HUES6 (cell line): ENCODE results near the gene PLA2G6.

Source experiments
- H3K27ac ChIP-seq: 2 replicates; pipeline ENCODE4 v1.7.0; 2013; ENCODE audit warnings: low read depth, mild to moderate bottlenecking, low read length, inconsistent platforms
- H3K27me3 ChIP-seq: 2 replicates; pipeline ENCODE4 v1.6.1; 2013; ENCODE audit warnings: low read length; ENCODE audit not compliant: control insufficient read depth, insufficient read depth
- H3K36me3 ChIP-seq: 2 replicates; pipeline ENCODE4 v1.6.1; 2013; ENCODE audit warnings: low read length; ENCODE audit not compliant: control insufficient read depth, insufficient read depth
- H3K4me1 ChIP-seq: 2 replicates; pipeline ENCODE4 v1.6.1; 2013; ENCODE audit warnings: low read length; ENCODE audit not compliant: control insufficient read depth, insufficient read depth
- H3K4me3 ChIP-seq: 2 replicates; pipeline ENCODE4 v1.5.1; 2013; ENCODE audit warnings: low read depth, low read length
- H3K9ac ChIP-seq: one replicate; pipeline ENCODE4 v1.6.1; 2013; ENCODE audit warnings: mild to moderate bottlenecking, low read length
- H3K9me3 ChIP-seq: 2 replicates; pipeline ENCODE4 v1.6.1; 2013; ENCODE audit warnings: low read depth, low read length; ENCODE audit not compliant: control insufficient read depth, insufficient read depth

Gene PLA2G6

GRCh38 chr22:38174626-38175025 is 7.0 kb downstream of the PLA2G6 start:
- Histone ChIP-seq H3K27ac (no peak overlapping the region), H3K4me3 (no peak overlapping the region), H3K9ac (no peak overlapping the region), H3K36me3 (no peaks in the 10 kb centered on the region), H3K4me1 (peaks cover 6% of the 10 kb centered on the region; the same call in 1 of the 2 replicates), H3K27me3 (no peaks in the 10 kb centered on the region), H3K9me3 (no peaks in the 10 kb centered on the region)

DNA sequence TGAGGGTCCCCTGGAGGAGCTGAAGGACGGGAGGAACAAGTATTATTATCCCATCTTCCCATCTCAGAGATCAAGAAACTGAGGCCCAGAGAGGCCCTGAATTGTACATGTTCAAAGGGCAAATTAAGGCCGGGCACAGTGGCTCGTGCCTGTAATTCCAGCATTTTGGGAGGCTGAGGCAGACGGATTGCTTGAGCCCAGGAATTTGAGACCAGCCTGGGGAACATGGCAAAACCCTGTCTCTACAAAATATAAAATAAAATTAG is 8.1 kb downstream of the PLA2G6 start:
- Histone ChIP-seq H3K27ac (no peak overlapping the region), H3K4me3 (no peak overlapping the region), H3K36me3 (peaks cover 5% of the 10 kb centered on the region; the same call in 1 of the 2 replicates), H3K27me3 (no peaks in the 10 kb centered on the region), H3K9ac (no peak overlapping the region), H3K9me3 (no peaks in the 10 kb centered on the region), H3K4me1 (peaks cover 6% of the 10 kb centered on the region; the same call in 1 of the 2 replicates)

- H3K4me1 ChIP-seq = peaks cover 6% of the 10 kb centered on the region; the same call in 1 of the 2 replicates
- no peak overlapping the region for H3K9ac ChIP-seq
- no peak overlapping the region for H3K27ac ChIP-seq
Observed at GRCh38 chr22:38172832-38173640, 8.6 kb downstream of the PLA2G6 start.

DNA sequence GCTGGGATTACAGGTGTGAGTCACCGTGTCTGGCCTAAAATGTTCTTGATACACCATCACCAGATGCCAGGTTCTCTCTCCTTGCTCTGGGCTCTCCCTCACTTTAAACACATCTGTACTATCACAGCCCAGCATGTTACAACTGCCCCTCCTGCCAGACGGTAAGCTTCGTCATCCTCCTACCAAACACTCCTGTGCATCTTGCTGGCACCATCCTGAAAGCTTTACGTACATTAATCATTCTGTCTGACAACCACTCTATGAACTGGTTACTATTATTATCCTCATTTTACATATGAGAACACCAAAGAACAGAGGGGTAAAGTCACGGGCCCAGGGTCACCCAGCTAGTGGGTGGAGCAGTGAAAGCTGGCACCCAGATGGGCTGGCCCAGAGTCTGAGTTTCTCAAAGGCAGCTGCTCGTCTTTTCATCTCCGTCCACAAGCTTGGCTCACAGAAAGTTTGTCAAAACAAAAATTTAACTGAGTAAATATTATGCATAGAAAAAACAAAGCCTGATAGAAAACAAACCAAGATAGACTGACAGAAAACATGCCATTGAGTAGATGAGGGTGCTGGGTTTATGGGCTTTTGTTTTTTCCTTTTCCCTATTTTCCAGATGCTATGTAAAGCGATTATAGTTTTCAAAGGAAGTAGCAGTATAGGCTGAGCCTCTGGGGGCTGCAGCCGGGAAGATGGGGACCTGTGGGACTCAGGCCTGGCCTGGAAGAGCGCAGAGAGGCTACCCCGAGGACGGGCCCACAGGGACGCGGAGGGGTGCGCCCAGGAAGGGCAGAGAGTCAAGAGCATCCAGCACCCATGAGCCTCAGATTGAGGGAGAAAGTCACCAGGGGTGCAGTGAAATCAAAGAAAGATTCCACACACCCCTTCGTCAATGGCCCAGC is 9.5 kb downstream of the PLA2G6 start:
- Histone ChIP-seq H3K27ac (no peak overlapping the region), H3K4me3 (no peak overlapping the region), H3K9ac (no peak overlapping the region)

More at GRCh38 chr22:38172832-38173640, 8.6 kb downstream of the PLA2G6 start:
- peaks cover 9% of the 10 kb centered on the region for H3K36me3 ChIP-seq
- no peaks in the 10 kb centered on the region for H3K9me3 ChIP-seq
- no peak overlapping the region for H3K4me3 ChIP-seq
- H3K27me3 ChIP-seq = no peaks in the 10 kb centered on the region

DNA sequence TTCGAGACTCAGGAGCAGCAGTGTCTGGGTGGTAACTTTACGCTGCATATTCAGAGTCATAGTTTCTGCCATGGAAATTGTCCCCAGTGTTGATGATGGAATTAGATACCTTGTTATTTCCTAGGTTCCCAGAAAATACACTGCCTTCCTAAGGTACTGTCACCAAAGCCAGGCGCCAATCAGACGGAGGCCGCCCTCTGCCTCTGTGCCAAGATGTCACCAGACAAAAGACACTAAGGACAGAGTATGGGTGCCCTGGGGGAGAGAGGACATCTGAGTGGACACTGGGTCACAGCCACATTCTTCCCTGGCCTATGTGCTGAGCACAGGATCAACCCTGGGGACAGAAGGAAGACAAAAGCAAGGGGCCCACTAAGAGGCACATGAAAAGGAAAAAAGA is 11.2 kb downstream of the PLA2G6 start:
- H3K9me3 ChIP-seq = no peaks in the 10 kb centered on the region
- H3K27ac ChIP-seq = no peak overlapping the region
- H3K4me1 ChIP-seq = no peaks in the 10 kb centered on the region
- H3K9ac ChIP-seq = no peak overlapping the region
- peaks cover 17% of the 10 kb centered on the region for H3K36me3 ChIP-seq
- H3K4me3 ChIP-seq = no peak overlapping the region
- no peaks in the 10 kb centered on the region for H3K27me3 ChIP-seq

More for the DNA sequence above, 9.5 kb downstream of the PLA2G6 start:
- Histone ChIP-seq H3K9me3 (no peaks in the 10 kb centered on the region), H3K36me3 (peaks cover 12% of the 10 kb centered on the region), H3K27me3 (no peaks in the 10 kb centered on the region), H3K4me1 (no peaks in the 10 kb centered on the region)

DNA sequence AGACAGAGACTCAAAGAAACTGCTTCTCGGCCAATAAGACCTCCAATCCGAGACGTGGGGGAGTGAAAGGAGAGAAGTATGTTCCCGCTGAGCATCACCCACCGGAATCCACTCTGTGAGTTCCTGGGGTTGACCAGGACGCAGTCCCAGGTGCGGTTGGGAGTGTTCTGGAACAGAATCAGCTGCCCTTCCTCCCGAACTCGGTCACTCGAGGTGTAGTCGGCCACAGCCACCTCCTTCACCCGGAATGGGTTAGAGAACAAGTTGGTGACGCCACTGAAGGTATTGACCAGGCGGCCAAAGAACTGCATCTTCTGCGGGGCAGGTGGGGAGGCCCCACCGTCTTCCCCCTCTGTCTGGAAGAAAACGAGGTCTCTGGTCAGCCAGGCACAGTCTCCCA is 12.5 kb downstream of the PLA2G6 start:
- H3K36me3 ChIP-seq = peaks cover 17% of the 10 kb centered on the region
- H3K4me1 ChIP-seq = peaks cover 4% of the 10 kb centered on the region; the same call in 1 of the 2 replicates
- no peak overlapping the region for H3K4me3 ChIP-seq

GRCh38 chr22:38167988-38168407 is 13.6 kb downstream of the PLA2G6 start:
- Histone ChIP-seq H3K4me1 (peaks cover 4% of the 10 kb centered on the region; the same call in 1 of the 2 replicates), H3K27ac (no peak overlapping the region), H3K9ac (no peak overlapping the region), H3K36me3 (peaks cover 21% of the 10 kb centered on the region), H3K9me3 (no peaks in the 10 kb centered on the region), H3K27me3 (no peaks in the 10 kb centered on the region), H3K4me3 (no peak overlapping the region)

More for the DNA sequence above, 12.5 kb downstream of the PLA2G6 start:
- H3K9ac ChIP-seq = no peak overlapping the region
- H3K27ac ChIP-seq = no peak overlapping the region
- H3K27me3 ChIP-seq = no peaks in the 10 kb centered on the region
- H3K9me3 ChIP-seq = no peaks in the 10 kb centered on the region

DNA sequence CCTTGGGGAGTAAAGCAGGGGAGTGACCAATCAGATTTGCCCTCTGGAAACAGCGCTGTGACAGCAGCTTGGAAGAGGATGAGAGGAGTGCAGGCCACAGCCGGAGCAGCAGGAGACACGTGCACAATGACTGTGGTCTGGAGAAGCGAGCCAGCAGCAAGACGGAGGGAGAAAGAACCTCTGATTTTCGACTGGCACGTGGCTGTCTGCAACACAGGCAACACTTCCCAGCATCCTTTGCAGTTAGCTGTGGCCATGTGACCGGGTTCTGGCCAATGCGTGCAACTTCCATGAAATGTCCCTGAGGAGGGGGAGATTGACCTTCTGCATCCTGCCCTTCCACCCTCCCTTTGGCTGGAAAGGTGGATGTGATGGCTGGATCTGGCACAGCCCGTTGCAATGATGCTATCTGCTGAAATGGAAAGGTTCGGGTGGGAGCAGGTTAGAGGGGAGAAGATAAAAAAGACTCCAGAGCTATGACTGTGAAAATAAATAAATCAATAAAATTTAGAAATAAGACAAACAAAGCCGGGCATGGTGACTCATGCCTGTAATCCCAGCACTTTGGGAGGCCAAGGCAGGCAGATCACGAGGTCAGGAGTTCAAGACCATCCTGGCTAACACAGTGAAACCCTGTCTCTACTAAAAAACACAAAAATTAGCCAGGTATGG is 15.6 kb downstream of the PLA2G6 start:
- Histone ChIP-seq H3K27ac (no peak overlapping the region), H3K9ac (no peak overlapping the region), H3K27me3 (no peaks in the 10 kb centered on the region), H3K4me1 (peaks cover 4% of the 10 kb centered on the region; the same call in 1 of the 2 replicates), H3K9me3 (no peaks in the 10 kb centered on the region), H3K4me3 (no peak overlapping the region), H3K36me3 (peaks cover 21% of the 10 kb centered on the region)

- Histone ChIP-seq H3K27ac (no peak overlapping the region), H3K4me1 (peaks cover 4% of the 10 kb centered on the region; the same call in 1 of the 2 replicates), H3K9me3 (no peaks in the 10 kb centered on the region), H3K9ac (no peak overlapping the region), H3K36me3 (peaks cover 21% of the 10 kb centered on the region), H3K27me3 (no peaks in the 10 kb centered on the region), H3K4me3 (no peak overlapping the region)
Observed at GRCh38 chr22:38164551-38164918, 17.1 kb downstream of the PLA2G6 start.

DNA sequence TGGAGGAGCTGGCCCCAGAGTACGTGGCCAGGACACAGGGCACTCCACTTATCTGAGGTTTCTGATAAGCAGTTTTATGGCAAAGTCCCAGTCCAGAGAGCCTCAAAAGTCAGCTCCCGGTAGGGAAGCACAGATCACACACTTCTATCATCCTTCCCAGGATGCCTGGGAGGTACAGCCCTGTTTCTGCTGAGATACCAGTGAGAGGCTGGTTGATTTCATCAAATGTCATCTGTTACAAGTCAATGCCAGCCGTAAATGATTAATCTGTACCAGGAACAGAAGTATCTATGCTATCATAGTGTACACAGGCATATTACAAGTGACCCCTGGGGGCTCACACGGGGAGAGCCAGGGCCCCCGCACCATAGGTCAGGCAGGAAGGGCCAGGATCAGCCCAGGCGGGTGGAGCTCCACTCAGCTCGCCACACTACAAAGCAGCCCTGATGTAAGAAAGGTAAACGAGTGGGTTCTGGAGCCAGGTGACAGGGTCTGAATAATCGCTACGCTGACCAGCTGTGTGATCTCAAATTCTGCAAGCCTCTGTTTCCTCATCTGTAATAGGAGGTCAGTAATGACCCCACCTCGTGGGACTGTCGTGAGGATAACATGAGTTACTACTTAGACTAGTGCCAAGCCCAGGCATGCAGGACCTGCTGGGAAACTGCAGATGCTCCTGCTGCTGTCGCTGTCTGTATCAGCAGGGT is 17.6 kb downstream of the PLA2G6 start:
- Histone ChIP-seq H3K4me3 (no peak overlapping the region), H3K9me3 (no peaks in the 10 kb centered on the region), H3K9ac (no peak overlapping the region), H3K4me1 (peaks cover 4% of the 10 kb centered on the region; the same call in 1 of the 2 replicates), H3K36me3 (peaks cover 19% of the 10 kb centered on the region), H3K27me3 (no peaks in the 10 kb centered on the region), H3K27ac (no peak overlapping the region)
